Activated CD4-positive, alpha-beta T cell treated with anti-CD3 and anti-CD28 coated beads, Interleukin-2, amount 50 U/mL, for 1 hour (primary cell): ENCODE measurements around the gene TMEM191B.
A peak's percentile ranks its signal among the peaks of the same experiment; 100 is the strongest.
"Not testable (repeated sequence)": the region's sequence is repeated elsewhere in the genome, so short reads cannot be mapped to it uniquely, and the experiment has no call there.

Experiments used
- DNase-seq: peaks from one replicate; pipeline ENCODE4 v3.0.0-alpha.2; 2020

The TMEM191B gene

DNA sequence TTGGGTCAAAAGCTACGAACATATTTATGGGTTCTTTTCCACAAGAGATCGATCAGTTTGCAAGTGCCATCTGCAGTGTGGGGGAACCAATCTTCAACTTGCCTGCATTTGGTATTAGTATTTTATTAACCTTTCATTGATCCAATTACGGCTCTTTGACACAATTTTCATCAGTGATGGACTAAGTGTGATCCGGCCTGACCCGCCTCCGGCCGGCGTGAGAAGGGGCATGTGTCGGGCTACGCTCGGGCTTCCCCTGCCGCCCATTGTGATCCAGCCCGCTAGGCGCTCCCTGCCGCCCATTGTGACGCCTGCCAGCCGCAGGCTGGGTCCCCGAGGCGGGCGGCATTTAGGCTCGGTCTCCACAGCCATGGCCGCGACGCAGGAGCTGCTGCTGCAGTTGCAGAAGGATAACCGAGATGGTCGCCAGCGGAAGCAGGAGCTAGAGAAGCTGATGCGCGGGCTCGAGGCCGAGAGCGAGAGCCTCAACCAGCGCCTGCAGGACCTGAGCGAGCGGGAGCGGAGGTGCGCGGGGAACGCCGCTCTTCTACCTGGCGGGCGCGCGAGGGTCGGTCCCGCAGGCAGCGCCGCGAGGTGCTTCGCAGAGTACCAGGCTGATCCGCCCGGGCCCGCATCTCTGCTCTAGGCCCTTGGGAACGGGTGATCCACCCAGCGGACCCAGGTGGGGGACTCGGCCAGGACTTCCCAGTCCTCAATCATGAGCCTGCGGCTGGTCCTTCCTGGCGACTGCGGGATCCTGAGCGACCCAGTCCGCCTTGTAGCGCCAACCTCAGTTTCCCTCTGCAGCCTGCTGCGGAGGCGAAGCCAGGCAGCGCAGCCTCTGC is at the start of gene TMEM191B:
Gene TMEM191B, plus strand, starts transcription at position 51 of the 845 bp plus-strand sequence. Its CDS starts 179 bp downstream, at position 230.
- not testable (repeated sequence) for DNase-seq

- not testable (repeated sequence) for DNase-seq
Observed at GRCh38 chr22:18496227-18496626, 31.4 kb upstream of the TMEM191B start.

DNA sequence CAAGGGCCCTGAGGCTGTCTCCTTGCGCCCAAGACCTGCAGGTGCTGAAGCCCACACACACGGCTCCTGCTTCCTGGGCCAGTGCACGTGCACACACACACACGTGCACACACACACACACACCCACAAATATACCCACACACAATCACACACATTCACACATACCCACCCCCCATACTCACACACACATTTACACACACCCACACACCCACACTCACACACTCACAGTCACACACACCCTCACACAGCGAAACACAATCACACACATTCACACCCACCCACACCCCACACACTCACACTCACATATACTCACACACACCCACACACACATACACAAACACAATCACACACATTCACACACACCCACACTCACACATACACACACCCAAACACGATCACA is 16.3 kb upstream of the TMEM191B start:
- not testable (repeated sequence) for DNase-seq

- DNase-seq: not testable (repeated sequence)
Observed at GRCh38 chr22:18512378-18512777, 15.2 kb upstream of the TMEM191B start.

- DNase-seq: not testable (repeated sequence)
Observed at GRCh38 chr22:18513454-18513853, 14.1 kb upstream of the TMEM191B start.

- DNase-seq: not testable (repeated sequence)
Observed at GRCh38 chr22:18518061-18518460, 9.5 kb upstream of the TMEM191B start, which contains the start of gene GGTLC3. GGTLC3 (minus strand) TSS chr22:18518161; CDS start chr22:18517897, 264 bp downstream.

DNA sequence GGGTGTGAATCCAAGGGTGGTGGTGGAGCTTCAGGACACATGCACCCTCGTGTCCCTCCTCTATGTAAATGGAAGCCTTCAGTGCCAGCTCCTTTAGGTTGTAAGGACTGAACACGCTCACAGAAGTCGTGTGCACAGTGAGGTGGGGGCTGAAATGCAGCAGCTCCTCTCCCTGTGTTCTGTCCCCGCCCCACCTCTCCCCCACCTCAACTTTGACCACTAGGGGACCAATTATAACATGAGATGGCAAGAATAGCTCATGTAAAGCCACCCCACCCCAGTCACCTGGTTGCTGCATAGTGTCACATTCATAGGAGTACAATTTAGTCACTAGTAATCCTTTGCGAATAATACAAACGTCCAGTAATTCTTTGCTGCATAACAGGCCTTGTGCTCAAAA is 4.8 kb upstream of the TMEM191B start:
- DNase-seq: not testable (repeated sequence)

DNA sequence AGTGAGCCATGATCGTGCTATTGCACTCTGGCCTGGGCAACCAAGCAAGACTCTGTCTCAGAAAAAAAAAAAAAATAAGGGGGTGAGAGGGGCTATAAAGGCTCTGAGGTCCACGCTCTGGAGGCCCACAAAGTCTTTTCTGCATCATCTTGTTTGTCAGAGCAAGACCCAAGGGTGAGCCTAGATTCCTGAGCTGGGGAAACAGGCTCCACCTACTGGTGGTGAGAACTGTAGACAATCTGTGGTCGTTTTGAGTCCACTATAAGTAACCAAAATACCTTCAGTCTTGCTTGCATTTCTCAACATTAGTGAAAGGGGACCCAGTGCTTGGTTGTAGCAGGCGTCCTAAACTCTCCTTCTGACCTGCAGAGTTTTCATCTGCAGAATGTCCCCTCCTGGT is 4.3 kb upstream of the TMEM191B start:
- DNase-seq: not testable (repeated sequence)

DNA sequence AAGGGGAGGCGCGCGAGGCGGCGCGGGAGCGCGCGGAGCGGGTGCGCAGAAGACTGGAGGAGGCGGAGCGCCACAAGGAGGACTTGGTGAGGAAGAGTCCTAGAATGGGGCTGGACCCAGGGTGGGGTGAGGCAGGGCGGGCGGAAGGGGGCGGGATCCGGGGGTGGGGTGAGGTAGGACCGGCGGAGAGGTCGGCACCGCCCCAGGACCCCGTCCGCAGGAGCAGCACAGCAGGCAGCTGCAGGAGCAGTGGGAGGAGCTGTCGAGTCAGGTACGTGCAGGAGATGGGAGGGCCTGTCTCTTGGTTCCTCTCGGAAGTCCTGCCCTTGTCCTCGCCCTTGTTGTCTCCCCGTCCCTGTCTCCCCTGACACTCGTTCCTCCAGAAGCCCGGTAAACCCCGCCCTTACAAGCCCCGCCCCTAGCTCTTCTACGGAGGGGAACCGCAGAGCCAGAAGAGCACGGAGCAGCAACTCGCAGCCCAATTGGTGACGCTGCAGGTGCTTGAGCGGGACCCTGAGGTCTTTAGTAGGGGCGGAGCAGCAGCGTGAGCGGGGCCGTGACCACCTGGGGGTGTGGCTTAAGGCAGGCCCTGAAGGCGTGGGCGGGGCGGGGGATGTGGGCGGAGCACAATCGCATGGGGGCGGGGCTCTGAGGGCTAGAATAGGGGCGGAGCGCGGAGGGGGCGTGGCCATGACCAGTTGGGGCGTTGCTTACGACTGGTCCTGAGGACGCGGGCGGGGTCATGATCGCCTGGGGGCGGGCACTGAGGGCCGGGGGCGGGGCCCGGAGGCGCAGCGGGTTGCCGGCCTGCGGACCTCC is 1.2 kb downstream of the TMEM191B start:
- peak; percentile 95 for DNase-seq

- DNase-seq: not testable (repeated sequence)
Observed at GRCh38 chr22:18529416-18530145, 2.0 kb downstream of the TMEM191B start.

GRCh38 chr22:18533633-18534032 is 6.0 kb downstream of the TMEM191B start:
- not testable (repeated sequence) for DNase-seq

- not testable (repeated sequence) for DNase-seq
Observed at GRCh38 chr22:18534315-18534714, 6.7 kb downstream of the TMEM191B start.

DNA sequence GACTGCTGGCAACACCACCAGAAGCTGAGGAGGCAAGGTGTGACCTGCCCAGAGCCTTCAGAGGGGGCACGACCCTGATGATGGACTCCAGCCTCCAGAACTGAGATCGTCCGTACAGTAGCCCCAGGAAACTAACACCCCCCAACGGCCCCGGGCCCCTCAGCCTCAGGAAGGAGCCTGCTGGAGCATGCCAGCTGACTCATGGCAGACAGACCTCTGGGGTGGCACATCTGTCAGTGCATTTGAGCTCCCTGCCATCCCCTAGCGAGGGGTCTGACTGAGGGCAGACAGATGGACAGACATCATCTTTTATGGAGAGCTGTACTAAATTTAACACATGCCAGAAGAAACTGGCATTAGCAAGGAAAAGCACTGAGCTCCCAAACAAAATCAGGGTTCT is 12.4 kb downstream of the TMEM191B start:
- DNase-seq: not testable (repeated sequence)

DNA sequence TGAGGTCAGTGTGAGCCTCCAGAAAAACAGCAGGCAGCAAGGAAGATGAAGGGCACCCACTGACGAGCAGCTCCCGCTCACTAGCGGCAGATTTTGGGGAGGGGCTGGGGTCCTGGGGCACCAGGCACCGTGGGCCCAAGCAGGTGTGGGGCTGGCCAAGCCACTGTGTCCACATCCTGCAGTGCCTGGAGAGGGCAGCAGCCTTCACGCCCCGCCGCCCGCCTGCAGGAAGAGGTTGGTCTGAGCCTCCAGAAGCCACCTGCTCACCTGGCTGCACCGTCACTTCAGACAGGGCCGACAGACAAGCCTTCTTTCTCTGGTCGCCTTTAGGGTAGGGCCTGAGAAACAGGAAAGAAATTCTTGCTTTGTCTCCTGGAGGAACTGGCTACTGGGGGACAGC is 15.8 kb downstream of the TMEM191B start:
- not testable (repeated sequence) for DNase-seq

DNA sequence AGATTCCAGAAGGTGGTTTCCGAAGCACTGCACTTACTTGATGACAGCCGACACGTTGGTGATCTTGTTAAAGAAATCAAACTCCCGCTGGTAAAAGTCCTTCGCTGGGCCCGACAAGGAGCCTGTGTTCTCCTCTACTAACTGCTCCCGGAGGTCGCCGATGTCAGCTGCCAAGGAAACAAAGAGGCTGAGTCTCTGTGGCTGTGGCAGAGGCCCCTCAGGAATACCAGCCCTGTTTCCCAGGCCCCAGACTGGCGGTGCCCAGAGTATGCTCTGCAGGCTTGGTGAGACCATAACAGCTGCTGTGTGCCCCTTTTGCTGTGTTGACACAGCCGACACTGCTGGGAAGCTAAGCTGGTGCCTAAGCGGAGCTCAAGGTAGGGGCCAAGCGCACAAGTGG is 17.0 kb downstream of the TMEM191B start:
- DNase-seq: not testable (repeated sequence)

- DNase-seq: not testable (repeated sequence)
Observed at GRCh38 chr22:18549458-18550179, 22.0 kb downstream of the TMEM191B start.

- DNase-seq: not testable (repeated sequence)
Observed at GRCh38 chr22:18551046-18551445, 23.4 kb downstream of the TMEM191B start.

DNA sequence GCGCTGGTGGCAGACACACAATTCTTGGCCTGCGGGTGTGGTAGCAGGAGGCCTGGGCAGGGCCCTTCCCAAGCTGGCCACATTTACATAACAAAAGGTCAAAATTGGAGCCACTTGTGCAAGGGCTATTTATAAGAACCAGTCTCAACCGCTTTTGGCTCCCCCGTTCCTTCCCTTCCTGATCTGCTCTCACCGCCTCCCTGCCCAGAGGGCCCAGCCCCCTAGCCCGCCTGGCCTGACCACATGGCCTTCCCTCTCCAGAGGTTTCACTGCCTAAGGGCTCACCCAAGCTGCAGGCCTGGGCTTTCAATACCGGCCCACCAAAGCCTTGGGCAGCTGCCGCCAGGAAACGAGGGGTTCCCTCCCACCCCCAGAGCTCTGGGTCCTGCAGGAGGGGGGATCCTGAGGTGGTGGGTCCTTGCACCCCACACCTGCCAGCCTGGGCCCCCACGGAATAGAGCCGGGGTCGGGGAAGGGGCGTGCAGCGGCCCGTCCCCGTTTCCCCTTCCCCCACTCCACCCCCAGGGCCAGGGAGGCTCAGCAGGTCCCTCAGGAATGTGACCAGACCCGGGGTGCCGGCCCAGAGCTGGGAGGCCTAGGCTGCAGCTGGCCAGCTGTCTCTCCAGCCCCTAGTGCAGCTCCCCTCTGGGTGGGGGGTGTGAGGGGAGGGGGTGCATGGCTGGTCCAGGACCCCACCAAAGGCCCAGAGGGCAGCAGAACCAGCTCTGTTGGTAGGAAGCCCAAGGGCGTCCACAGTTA is 25.4 kb downstream of the TMEM191B start:
- not testable (repeated sequence) for DNase-seq

DNA sequence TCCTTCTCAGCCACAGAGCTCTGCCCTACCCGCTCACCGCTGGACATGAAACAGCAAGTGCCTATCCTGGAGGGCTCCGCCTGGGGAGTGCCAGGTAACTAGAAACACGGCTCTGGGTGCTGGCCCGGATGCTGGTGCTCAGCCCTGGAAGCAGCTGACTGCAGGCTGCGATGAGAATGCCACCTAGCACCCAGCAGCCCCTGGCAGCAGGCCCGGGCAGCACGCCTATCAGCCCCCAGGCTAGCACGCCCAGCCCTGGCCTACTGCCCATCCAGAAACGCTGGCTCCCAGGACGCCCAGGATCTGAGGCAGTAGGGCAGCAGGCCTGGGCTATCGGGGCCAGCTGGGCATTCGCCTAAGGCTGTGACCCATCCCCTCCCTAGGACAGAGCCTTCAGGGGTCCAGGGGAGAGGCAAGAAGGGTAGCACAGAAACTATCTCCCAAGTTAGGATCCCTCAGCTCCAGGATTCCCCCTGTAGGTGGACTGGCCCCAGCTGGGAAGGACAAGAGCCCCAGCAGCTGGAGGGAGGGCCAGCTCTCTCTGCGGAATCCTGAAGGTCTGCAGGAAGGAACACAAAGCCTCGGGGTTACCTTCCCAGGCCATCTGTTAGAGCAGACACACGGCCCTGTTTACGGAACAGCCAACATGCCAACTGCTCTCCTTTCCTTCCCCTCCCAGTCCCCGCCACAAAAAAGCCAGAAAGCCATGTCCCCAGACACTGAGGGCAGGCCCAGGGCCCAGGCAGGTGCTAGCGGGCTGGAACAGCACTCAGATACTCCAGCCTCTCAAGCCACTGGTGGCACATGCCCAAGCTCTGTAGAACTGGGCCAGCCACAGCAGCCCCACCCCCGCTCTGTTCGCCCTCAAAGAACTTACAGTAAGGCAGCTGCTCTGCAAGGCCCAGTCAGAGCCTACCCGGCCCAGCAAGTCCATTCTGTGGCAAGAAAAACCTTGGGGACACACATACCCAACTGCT is 27.0 kb downstream of the TMEM191B start:
- DNase-seq: not testable (repeated sequence)

GRCh38 chr22:18558516-18558915 is 30.9 kb downstream of the TMEM191B start:
- not testable (repeated sequence) for DNase-seq
